IMR-90 (cell line): ENCODE results near the gene SOBP. TPM values are rescaled to one million over a fixed set of nuclear protein-coding genes. Genes with fewer than 3 reads are reported as not detected.

Experiments
- ATAC-seq: fragments of 200-7000 bp; cut with Tn5 transposase; 2 replicates; pipeline ENCODE4 v1.9.1; 2020; ENCODE audit warnings: low read depth, mild to moderate bottlenecking, moderate library complexity
- BruUV-seq: library from RNA; stranded (reverse); fragments of 400-500 nt; replicated peaks from 2 replicates; lab custom pipeline; 2021; lab: Mats Ljungman, UMichigan
- CTCF ChIA-PET: fragments of 300-600 bp; formaldehyde crosslinking; extraction: SDS; loops from one replicate; lab custom pipeline; 2021; ENCODE audit warnings: antibody characterized with exemption; lab: Yijun Ruan, JAX
- POLR2A ChIA-PET: fragments of 300-600 bp; sonication (Branson Sonifier 250); formaldehyde crosslinking; loops from one replicate; lab custom pipeline; 2022; ENCODE audit warnings: antibody characterized with exemption; ENCODE audit not compliant: unreplicated experiment; lab: Charles Lee
- DNase-seq: peaks from one replicate; pipeline ENCODE4 v3.0.0; 2013
- H2AFZ ChIP-seq: replicated peaks from 2 replicates; pipeline ENCODE3; 2013; ENCODE audit warnings: low read length, mild to moderate bottlenecking; ENCODE audit not compliant: poor library complexity
- H2AK5ac ChIP-seq: 2 replicates; pipeline ENCODE4 v1.6.1; 2013; ENCODE audit warnings: low read depth, low read length, inconsistent platforms
- H2AK9ac ChIP-seq: replicated peaks from 2 replicates; pipeline ENCODE3; 2013; ENCODE audit warnings: mild to moderate bottlenecking, low read depth, low read length, moderate library complexity; ENCODE audit not compliant: poor library complexity
- H2BK120ac ChIP-seq: 2 replicates; pipeline ENCODE4 v1.6.1; 2013; ENCODE audit warnings: low read depth, low read length, inconsistent platforms
- H2BK15ac ChIP-seq: 3 replicates; pipeline ENCODE4 v1.6.1; 2013; ENCODE audit warnings: low read depth, low read length, inconsistent platforms
- H2BK20ac ChIP-seq: 2 replicates; pipeline ENCODE4 v1.6.1; 2013; ENCODE audit warnings: low read depth, mild to moderate bottlenecking, inconsistent platforms, low read length, moderate library complexity
- H2BK5ac ChIP-seq: 2 replicates; pipeline ENCODE4 v1.6.1; 2013; ENCODE audit warnings: mild to moderate bottlenecking, low read depth, low read length, inconsistent platforms; ENCODE audit not compliant: poor library complexity, severe bottlenecking
- H3K14ac ChIP-seq: replicated peaks from 2 replicates; pipeline ENCODE4 v1.6.1; 2013; ENCODE audit warnings: low read depth, low read length, inconsistent platforms
- H3K18ac ChIP-seq: 2 replicates; pipeline ENCODE4 v1.6.1; 2013; ENCODE audit warnings: low read depth, low read length, control low read depth
- H3K23ac ChIP-seq: 2 replicates; pipeline ENCODE4 v1.6.1; 2013; ENCODE audit warnings: low read depth, low read length, inconsistent platforms
- H3K27ac ChIP-seq: 2 replicates; pipeline ENCODE4 v1.5.1; 2013; ENCODE audit warnings: mild to moderate bottlenecking, control low read depth, low read length; ENCODE audit not compliant: insufficient read depth
- H3K27me3 ChIP-seq: 2 replicates; pipeline ENCODE4 v1.6.1; 2013; ENCODE audit warnings: low read length; ENCODE audit not compliant: control insufficient read depth, insufficient read depth
- H3K36me3 ChIP-seq: 2 replicates; pipeline ENCODE4 v1.6.1; 2013; ENCODE audit warnings: low read length, mixed read lengths; ENCODE audit not compliant: control insufficient read depth, insufficient read depth
- H3K4ac ChIP-seq: 2 replicates; pipeline ENCODE4 v1.6.1; 2013; ENCODE audit warnings: low read depth, low read length, inconsistent platforms
- H3K4me1 ChIP-seq: 2 replicates; pipeline ENCODE4 v1.6.1; 2013; ENCODE audit warnings: low read length, mixed read lengths; ENCODE audit not compliant: control insufficient read depth, insufficient read depth
- H3K4me2 ChIP-seq: 2 replicates; pipeline ENCODE4 v1.6.1; 2013; ENCODE audit warnings: low read depth, mild to moderate bottlenecking, control low read depth, low read length, moderate library complexity
- H3K4me3 ChIP-seq: 2 replicates; pipeline ENCODE4 v1.5.1; 2013; ENCODE audit warnings: low read depth, mild to moderate bottlenecking, control low read depth, low read length, moderate library complexity; ENCODE audit not compliant: insufficient read depth
- H3K56ac ChIP-seq: 2 replicates; pipeline ENCODE4 v1.6.1; 2013; ENCODE audit warnings: low read length, inconsistent platforms; ENCODE audit not compliant: insufficient read depth; ENCODE audit errors: extremely low read depth
- H3K79me1 ChIP-seq, 2 experiments: 2 replicates each; pipeline ENCODE4 v1.6.1; 2013; ENCODE audit warnings: low read length in 2 of 2, inconsistent platforms in 1 of 2, low read depth in 1 of 2
- H3K9ac ChIP-seq: 2 replicates; pipeline ENCODE4 v1.6.1; 2013; ENCODE audit warnings: low read depth, low read length, control low read depth
- H3K9me1 ChIP-seq: 2 replicates; pipeline ENCODE4 v1.6.1; 2013; ENCODE audit warnings: low read length, inconsistent platforms; ENCODE audit not compliant: insufficient read depth
- H3K9me3 ChIP-seq: 2 replicates; pipeline ENCODE4 v1.6.1; 2013; ENCODE audit warnings: low read length; ENCODE audit not compliant: control insufficient read depth, insufficient read depth
- H4K20me1 ChIP-seq: 2 replicates; pipeline ENCODE4 v1.6.1; 2013; ENCODE audit warnings: low read length, inconsistent platforms; ENCODE audit not compliant: insufficient read depth
- H4K5ac ChIP-seq: 2 replicates; pipeline ENCODE4 v1.6.1; 2013; ENCODE audit warnings: mild to moderate bottlenecking, low read depth, low read length, control low read depth
- H4K8ac ChIP-seq, 2 experiments: 2 replicates each; pipeline ENCODE4 v1.6.1; 2013; ENCODE audit warnings: low read depth in 2 of 2, low read length in 2 of 2, control low read depth in 1 of 2, inconsistent platforms in 1 of 2
- H4K91ac ChIP-seq: 2 replicates; pipeline ENCODE4 v1.6.1; 2013; ENCODE audit warnings: low read depth, low read length, inconsistent platforms; ENCODE audit not compliant: insufficient read depth
- BHLHE40 ChIP-seq: fragments of 150-350 bp; IDR thresholded peaks from 2 replicates; pipeline ENCODE4 v1.6.1; 2016; ENCODE audit warnings: mild to moderate bottlenecking, low read depth, low read length
- CEBPB ChIP-seq: IDR thresholded peaks from 2 replicates; pipeline ENCODE4 v1.6.1; 2012; ENCODE audit warnings: low read depth, low read length, improper control_type of control experiment
- ELK1 ChIP-seq: fragments of 150-350 bp; IDR thresholded peaks from 2 replicates; pipeline ENCODE4 v1.6.1; 2016; ENCODE audit warnings: low read depth, mild to moderate bottlenecking, low read length, moderate library complexity, borderline replicate concordance
- MAZ ChIP-seq: IDR thresholded peaks from 2 replicates; pipeline ENCODE4 v1.6.1; 2012; ENCODE audit warnings: low read depth, mild to moderate bottlenecking, low read length, improper control_type of control experiment, moderate library complexity, borderline replicate concordance
- RAD21 ChIP-seq: IDR thresholded peaks from 2 replicates; pipeline ENCODE4 v1.6.1; 2012; ENCODE audit warnings: low read length, improper control_type of control experiment
- WGBS, 2 experiments: methylation state at CpG; one replicate each; pipeline versions ENCODE4 v1.1.5 to v1.1.7; 2013; ENCODE audit warnings: missing lambda C conversion rate in 2 of 2; ENCODE audit not compliant: insufficient read length in 1 of 2; ENCODE audit errors: extremely low coverage in 2 of 2; 5-methylcytosine and 5-hydroxymethylcytosine counted together
- dilution Hi-C: fragments of 300-500 bp; cut with HindIII; formaldehyde crosslinking; loops from one replicate; pipeline ENCODE4 v1.14.3; 2018; ENCODE audit warnings: low sequenced_read_pairs; ENCODE audit not compliant: unreplicated experiment
- in situ Hi-C: fragments of 300-500 bp; cut with MboI; formaldehyde crosslinking; loops from 3 replicates; pipeline ENCODE4 v1.14.3; 2019; ENCODE audit warnings: low sequenced_read_pairs, inconsistent platforms, mixed read lengths
- intact Hi-C: fragments of 100-400 bp; cut with micrococcal nuclease; formaldehyde crosslinking; loops from 2 replicates; pipeline ENCODE4 v1.10.0; 2022
- polyA plus RNA-seq, 3 experiments: library from polyadenylated mRNA; depleted of rRNA; stranded (reverse); fragments of >200 nt; gene quantifications; 2 replicates each; pipeline ENCODE4 v1.2.3, GENCODE V29; 2012; ENCODE audit warnings: low replicate concordance in 1 of 3
- total RNA-seq: library from RNA; depleted of rRNA; stranded (reverse); fragments of >200 nt; gene quantifications from 2 replicates; pipeline ENCODE4 v1.2.3, GENCODE V29; 2012

The SOBP gene
- total and polyA plus RNA-seq, 2 of the 4 experiments (the other 2 are of a cell fraction) = 0.60 to 0.72 TPM

DNA sequence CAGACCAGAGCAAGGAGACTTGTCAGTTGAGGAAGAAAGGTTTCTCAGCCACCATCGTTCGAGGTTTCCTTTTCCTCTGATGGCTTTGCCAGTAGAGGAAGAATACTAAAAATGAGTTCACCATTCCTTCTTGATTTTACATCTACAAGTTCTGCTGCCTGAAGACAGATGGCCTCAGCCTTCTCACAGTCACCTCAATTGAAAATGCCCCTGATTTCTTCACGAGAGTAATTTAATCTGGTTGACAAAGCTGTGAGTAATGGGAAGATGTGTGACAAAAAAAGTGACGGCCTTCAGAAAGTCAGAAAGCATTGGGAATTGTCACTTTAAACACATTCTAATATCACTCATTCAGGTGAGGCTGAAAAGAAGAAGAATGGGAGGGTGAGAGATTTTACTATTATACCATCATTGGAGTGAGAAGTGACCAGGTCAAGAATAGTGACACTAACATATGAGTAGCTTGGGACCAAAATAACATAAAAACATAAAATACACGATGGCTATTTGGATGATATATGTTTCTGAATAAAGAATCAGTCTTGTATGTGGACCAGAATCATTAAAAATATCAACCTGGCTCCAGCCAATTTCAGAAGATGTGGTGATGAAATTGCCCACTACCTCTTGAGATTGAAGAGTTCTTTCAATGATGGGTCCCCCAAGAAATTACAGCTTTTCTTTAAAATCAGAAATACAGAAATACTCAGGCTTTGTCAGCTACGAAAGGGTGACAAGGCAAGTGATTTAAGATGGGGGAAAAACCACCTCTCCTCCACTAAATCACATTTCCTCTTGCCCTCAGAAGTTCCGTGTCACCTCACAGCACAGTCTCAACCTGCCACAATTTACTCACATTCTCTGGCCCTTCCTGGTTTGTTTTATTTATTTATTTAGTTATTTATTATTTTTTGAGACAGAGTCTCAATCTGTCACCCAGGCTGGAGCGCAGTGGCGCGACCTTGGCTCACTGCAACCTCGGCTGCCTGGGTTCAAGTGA is 147.7 kb downstream of the SOBP start:
- no peak overlapping the region for H2AK5ac ChIP-seq
- no peak overlapping the region for H2BK120ac ChIP-seq
- peaks cover 2% of the 10 kb centered on the region; the same call in 1 of the 2 replicates for H3K27me3 ChIP-seq
- no peak overlapping the region for H2AK9ac ChIP-seq
- no peaks in the 10 kb centered on the region for H3K9me1 ChIP-seq
- no peak overlapping the region for H3K27ac ChIP-seq
- H2BK20ac ChIP-seq = no peak overlapping the region
- H4K91ac ChIP-seq = no peak overlapping the region
- no peak overlapping the region for H2AFZ ChIP-seq
- no peak overlapping the region for H3K23ac ChIP-seq
- dilution Hi-C loops (no loop called here), intact Hi-C loops (no loop called here), in situ Hi-C loops (no loop called here)
- no peak overlapping the region for H2BK5ac ChIP-seq
- no peak overlapping the region for H3K14ac ChIP-seq
- ATAC-seq (no peak), DNase-seq (no peak)
- H3K56ac ChIP-seq = no peak overlapping the region
- no peak overlapping the region for H4K8ac ChIP-seq
- no peaks in the 10 kb centered on the region for H3K79me1 ChIP-seq
- ChIA-PET CTCF (no interaction called here), POLR2A (no interaction called here)
- H3K9me3 ChIP-seq = no peaks in the 10 kb centered on the region
- H3K9ac ChIP-seq = no peak overlapping the region
- no peak overlapping the region for H3K18ac ChIP-seq
- no TSS peak for BruUV-seq
- H4K20me1 ChIP-seq = no peaks in the 10 kb centered on the region
- no peak overlapping the region for H3K4ac ChIP-seq
- H3K36me3 ChIP-seq = peaks cover 12% of the 10 kb centered on the region; the same call in 1 of the 2 replicates
- no peak for TF ChIP-seq BHLHE40
- TF ChIP-seq RAD21 = no peak
- no peak for TF ChIP-seq CEBPB
- no peak for TF ChIP-seq MAZ
- no peak for TF ChIP-seq ELK1
- no peak overlapping the region for H3K4me3 ChIP-seq
- H4K5ac ChIP-seq = no peak overlapping the region
- no CpG with 5 or more reads among the region's 11 CpGs for WGBS, 2 experiments
- H2BK15ac ChIP-seq = no peak overlapping the region
- no peaks in the 10 kb centered on the region; the same call in 1 of the 2 replicates for H3K4me1 ChIP-seq
- H3K4me2 ChIP-seq = no peak overlapping the region
